Right ventricle myocardium superior (tissue), 1 donor: ENCODE results near the gene DOCK1. TPM values are rescaled to one million over a fixed set of nuclear protein-coding genes. Genes with fewer than 3 reads are reported as not detected.
"Not testable (repeated sequence)": the region's sequence is repeated elsewhere in the genome, so short reads cannot be mapped to it uniquely, and the experiment has no call there.

ENCODE experiments used
- ATAC-seq: fragments of 200-7000 bp; cut with Tn5 transposase; one replicate; pipeline ENCODE4 v1.9.1; 2020; ENCODE audit warnings: mild to moderate bottlenecking; ENCODE audit not compliant: poor library complexity
- DNase-seq: peaks from one replicate; pipeline ENCODE4 v3.0.0-alpha.2; 2020
- intact Hi-C: fragments of 100-400 bp; cut with DNase I; formaldehyde crosslinking; loops from one replicate; pipeline ENCODE4 v1.11.2; 2022
- total RNA-seq: library from RNA; stranded (reverse); fragmentation: NEBNext Ultra II Directional; extraction: Animal tissue kit (Norgen Biotek cat#: 25700); gene quantifications from one replicate; pipeline ENCODE4 v1.2.1, GENCODE V29; 2021
- donor health status: DM: no; HTN: yes; CAD: no; lungs with severe emphysema.

The DOCK1 gene
- total RNA-seq, 1 donor from 2014 or later, result 14.3 TPM

GRCh38 chr10:126917975-126918908 lies 13.0 kb downstream of the DOCK1 start:
- intact Hi-C loops, result no loop called here
- peak; percentile 67 for ATAC-seq

DNA sequence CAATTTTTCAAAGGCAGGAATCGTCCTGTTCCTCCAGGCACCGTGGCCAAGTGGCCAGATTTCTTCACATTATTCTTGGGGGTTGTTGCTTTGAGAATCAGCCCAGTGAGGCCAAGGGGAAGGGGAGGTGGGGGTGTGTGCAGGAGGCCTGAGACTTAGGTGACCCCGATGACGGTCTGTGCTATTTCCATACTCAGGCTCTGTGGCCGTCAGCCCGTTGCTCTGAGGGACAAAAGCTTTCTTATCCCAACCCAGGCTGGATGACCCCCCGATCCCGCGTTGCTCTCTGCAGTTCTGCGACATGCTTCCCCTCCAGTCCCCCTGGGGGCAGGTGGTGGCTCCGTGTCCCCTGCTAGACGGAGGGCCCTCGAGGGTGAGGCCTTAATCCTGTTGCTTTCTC lies 14.2 kb downstream of the DOCK1 start:
- DNase-seq, result no peak
- intact Hi-C loops, result no loop called here
- no peak for ATAC-seq

More at GRCh38 chr10:126917975-126918908, 13.0 kb downstream of the DOCK1 start:
- DNase-seq, result no peak

DNA sequence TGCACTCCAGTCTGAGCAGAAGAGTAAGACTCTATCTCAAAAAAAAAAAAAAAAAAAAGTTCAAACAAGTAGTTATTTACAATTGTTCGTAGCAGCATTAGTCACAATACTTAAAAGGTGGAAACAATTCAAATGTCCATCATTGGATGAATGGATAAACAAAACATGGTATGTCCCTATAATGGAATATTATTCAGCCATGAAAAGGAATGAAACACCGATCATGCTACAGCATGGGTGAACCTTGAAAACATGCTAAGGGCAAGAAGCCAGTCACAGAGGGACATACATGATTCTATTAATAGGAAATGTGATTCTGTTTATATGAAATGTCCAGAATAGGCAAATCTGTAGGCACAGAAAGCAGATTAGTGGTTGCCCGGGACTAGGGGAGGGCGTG lies 15.9 kb downstream of the DOCK1 start:
- DNase-seq (no peak), ATAC-seq (no peak)
- intact Hi-C loops, result no loop called here

GRCh38 chr10:126921974-126922525 lies 16.8 kb downstream of the DOCK1 start:
- intact Hi-C loops, result no loop called here
- DNase-seq, result no peak

GRCh38 chr10:126924180-126924914 lies 19.1 kb downstream of the DOCK1 start:
- no peak for ATAC-seq
- DNase-seq, result no peak
- intact Hi-C loops, result no loop called here

More at GRCh38 chr10:126921974-126922525, 16.8 kb downstream of the DOCK1 start:
- ATAC-seq, result no peak

- no peak for ATAC-seq
- DNase-seq, result no peak
- intact Hi-C loops, result no loop called here
These were observed 19.7 kb downstream of the DOCK1 start for GRCh38 chr10:126924915-126925300.

DNA sequence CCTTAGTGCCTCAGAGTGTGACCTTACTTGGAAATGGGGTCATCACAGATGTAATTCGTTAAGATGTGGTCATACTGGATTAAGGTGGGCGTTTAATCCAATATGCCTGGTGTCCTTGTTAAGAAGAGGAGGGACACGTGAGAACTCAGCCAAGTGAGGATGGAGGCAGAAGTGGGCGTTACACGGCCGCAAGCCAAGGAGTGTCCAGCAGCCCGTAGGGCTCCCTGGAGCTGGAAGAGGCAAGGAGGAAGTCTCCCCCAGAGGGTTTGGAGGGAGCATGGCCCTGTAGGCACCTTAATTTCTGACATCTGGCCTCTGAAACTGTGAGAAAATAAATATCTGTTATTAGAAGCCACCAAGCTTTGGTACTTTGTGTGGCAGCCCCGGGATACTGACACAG lies 21.3 kb downstream of the DOCK1 start:
- ATAC-seq, result no peak
- intact Hi-C loops, result no loop called here
- DNase-seq, result no peak

DNA sequence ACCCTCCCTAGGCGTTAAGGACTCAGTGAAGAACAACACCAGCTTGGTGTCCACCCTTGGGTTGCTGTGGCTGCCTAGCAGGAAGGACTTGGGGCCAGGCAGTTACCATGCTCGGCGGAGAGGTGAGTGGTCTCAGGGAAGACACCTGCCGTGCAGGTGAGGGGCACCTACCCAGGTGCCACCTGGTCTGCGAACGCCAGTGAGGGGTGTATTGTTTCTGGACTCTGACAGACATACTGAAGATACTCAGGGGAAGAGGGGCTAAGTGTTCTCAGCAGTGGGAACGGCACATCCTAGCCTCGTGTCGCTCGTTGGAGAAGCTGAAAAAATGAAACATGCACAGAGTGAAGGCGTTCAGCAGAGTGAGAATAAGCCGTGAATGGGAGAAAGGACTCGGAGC lies 22.6 kb downstream of the DOCK1 start:
- no peak for DNase-seq
- intact Hi-C loops, result no loop called here
- ATAC-seq, result no peak

GRCh38 chr10:126928274-126928673 lies 23.0 kb downstream of the DOCK1 start:
- intact Hi-C loops, result no loop called here
- ATAC-seq (peak; percentile 45), DNase-seq (no peak)

- intact Hi-C loops, result no loop called here
- DNase-seq (no peak), ATAC-seq (no peak)
These were observed 24.2 kb downstream of the DOCK1 start for GRCh38 chr10:126929391-126929790.

DNA sequence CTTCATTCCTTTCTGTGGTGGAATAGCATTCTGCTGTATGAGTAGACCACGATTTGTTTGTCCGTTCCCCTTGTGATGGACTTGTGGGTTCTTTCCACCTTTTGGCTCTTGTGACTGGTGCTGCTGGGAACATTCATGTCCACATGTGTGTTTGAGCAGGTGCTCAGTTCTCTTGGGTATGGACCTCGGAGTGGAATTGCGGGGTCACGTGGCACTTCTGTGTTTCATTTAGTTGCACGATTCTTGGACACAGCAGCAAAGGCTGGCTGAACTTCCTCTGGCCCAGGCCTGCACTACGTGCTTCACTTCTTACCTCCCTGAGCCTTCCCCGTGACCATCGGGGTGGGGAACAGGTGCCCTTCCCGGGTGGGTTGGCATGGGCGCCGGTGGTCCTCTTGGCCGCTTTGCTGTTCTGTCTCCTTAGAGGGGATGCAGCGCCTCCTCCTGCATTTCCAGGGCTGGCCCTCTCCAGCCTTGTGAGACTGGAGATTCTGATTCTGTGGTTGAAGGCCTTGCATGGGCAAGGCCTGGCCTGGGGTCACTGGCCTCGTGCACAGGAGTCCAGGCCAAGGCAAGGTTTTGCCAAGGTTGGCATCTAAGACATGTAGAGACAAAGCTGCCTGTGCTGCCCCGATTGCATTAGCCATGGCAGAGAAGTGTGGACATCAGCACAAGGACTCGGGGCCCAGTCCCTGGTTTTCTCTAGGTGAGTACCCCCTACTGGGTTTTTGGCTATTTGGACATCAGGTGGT lies 25.1 kb downstream of the DOCK1 start:
- no peak for ATAC-seq
- no peak for DNase-seq
- intact Hi-C loops, result no loop called here

DNA sequence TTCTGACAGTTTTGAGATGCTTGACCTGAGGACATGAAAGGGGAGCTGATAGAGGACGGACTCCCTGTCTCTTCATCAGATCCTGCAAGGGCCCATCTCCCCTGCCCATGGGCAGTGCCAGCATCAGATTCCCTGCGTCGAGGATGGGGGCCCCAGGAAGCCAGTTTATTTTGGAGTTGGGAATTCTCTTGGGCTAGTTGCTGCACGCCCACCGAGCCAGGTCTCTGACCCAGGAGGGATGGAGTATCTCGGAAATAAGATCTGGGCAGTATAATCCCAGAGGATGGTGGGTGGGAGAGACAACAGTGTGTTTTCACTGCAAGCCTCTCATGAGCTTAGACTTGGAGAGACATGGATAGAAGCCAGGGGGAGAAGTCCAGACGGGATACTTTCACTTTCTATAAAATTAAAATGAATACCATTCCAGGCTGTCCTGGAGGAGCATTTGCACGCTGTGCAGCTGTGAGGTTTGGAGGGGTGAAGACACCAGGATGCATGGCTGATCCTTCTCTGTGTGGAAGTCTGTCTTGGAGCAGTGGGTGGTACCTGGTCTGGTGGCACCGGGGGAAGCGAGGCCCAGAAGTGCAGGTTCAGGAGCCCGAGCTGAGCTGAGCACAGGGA lies 25.8 kb downstream of the DOCK1 start:
- no peak for DNase-seq
- ATAC-seq, result peak; percentile 54
- intact Hi-C loops, result no loop called here

- intact Hi-C loops, result no loop called here
- DNase-seq (no peak), ATAC-seq (peak; percentile 34)
These were observed 26.3 kb downstream of the DOCK1 start for GRCh38 chr10:126931544-126931943.

- intact Hi-C loops, result no loop called here
These were observed 27.3 kb downstream of the DOCK1 start for GRCh38 chr10:126932516-126932915.

DNA sequence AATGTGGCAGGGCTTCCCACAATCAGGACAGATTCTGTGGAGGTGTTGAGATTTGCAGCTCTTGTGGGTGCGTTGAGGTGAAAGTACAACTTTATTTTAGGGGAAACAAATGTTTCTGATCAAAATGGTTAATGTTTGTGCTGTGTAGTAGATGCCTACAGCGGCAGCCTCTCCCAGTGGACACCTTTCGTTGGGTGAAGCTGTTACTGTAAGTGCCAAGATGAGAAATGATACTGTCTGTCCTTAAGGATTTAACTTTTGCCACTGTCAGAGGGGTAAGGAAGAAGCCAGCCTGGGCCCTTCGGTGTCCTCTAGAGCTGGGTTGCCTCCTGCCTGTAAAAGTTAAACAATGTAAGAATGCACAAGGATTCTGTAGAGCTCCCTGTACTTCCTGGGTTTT lies 27.9 kb downstream of the DOCK1 start:
- ATAC-seq, result no peak
- intact Hi-C loops, result no loop called here
- DNase-seq, result no peak

More at GRCh38 chr10:126932516-126932915, 27.3 kb downstream of the DOCK1 start:
- DNase-seq (no peak), ATAC-seq (no peak)

DNA sequence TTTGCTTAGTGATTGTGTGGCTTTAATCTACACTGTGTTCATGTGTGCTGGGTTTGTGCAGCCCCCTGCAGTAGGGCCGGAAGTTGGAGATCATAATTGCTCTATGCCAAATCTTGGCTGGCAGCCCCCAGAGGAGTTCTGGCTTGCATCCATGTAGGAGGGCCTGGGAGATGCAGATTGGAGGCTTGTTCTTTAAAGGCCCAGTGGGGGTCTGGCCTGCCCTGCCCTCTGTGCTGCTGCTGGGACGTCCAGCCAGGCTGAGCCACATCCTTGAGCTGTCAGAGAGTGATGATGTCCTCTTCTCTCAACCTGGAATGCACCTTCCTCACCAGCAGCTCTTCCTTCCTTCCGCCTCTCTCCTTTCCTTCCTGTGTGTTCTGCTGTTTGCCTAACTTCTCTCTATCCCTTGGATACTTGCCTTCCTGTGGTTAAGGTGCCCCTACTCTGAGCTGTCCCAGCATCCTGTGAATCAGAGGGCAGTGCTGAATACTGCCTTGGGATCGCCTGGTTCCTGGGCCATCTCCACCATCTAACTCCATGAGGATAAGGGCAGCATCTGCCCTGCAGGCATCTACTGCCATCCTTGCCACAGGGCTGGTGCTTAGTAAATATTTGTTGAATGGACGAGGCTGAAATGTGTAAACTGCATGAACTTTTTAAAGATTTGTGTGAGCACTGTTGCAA lies 30.2 kb downstream of the DOCK1 start:
- intact Hi-C loops, result no loop called here
- ATAC-seq (no peak), DNase-seq (no peak)

GRCh38 chr10:126937026-126937425 lies 31.8 kb downstream of the DOCK1 start:
- intact Hi-C loops, result no loop called here
- DNase-seq (no peak), ATAC-seq (no peak)

GRCh38 chr10:126938121-126938520 lies 32.9 kb downstream of the DOCK1 start:
- ATAC-seq, DNase-seq, intact Hi-C loops: not testable (repeated sequence)
